ENCODE measurements around the gene SEC23IP. TPM values are rescaled to one million over a fixed set of nuclear protein-coding genes. Genes with fewer than 3 reads are reported as not detected.

The SEC23IP gene
- polyA plus RNA-seq, 3 donors from 2014 or later: 41.2 to 57.3 (median 47.2) TPM

GRCh38 chr10:119931871-119932270, 39.3 kb downstream of the SEC23IP start:
- H3K4me1 Mint-ChIP-seq: peaks cover 3 to 5% of the 10 kb centered on the region in 2 donors
- H3K27ac Mint-ChIP-seq: peak overlapping the region in 2 of 6 donors; percentile 26 to 30

GRCh38 chr10:119932631-119933030, 40.1 kb downstream of the SEC23IP start:
- Mint-ChIP-seq H3K4me1 (peaks cover 3 to 5% of the 10 kb centered on the region in 2 donors), H3K27ac (peak overlapping the region in 1 of 6 donors; percentile 69), H3K27me3 (ENCODE audit: low read depth in 3 of 3) (no peaks in the 10 kb centered on the region), H3K36me3 (peaks cover 23 to 59% (median 32%) of the 10 kb centered on the region in 3 donors), H3K9me3 (no peaks in the 10 kb centered on the region), H3K4me3 (no peak overlapping the region)
- DNase-seq: no peak

More at GRCh38 chr10:119931871-119932270, 39.3 kb downstream of the SEC23IP start:
- Mint-ChIP-seq H3K4me3 (no peak overlapping the region), H3K36me3 (peaks cover 26 to 58% (median 36%) of the 10 kb centered on the region in 3 donors), H3K9me3 (no peaks in the 10 kb centered on the region), H3K27me3 (ENCODE audit: low read depth in 3 of 3) (no peaks in the 10 kb centered on the region)
- DNase-seq: no peak

- Mint-ChIP-seq H3K27ac (peak overlapping the region in 1 of 6 donors; percentile 43), H3K27me3 (ENCODE audit: low read depth in 3 of 3) (no peaks in the 10 kb centered on the region), H3K4me1 (peaks cover 3 to 5% of the 10 kb centered on the region in 2 donors)
Measured at GRCh38 chr10:119933179-119933578, 40.6 kb downstream of the SEC23IP start.

GRCh38 chr10:119940487-119940886, 48.0 kb downstream of the SEC23IP start:
- H3K4me3 Mint-ChIP-seq: no peak overlapping the region
- no peaks in the 10 kb centered on the region for H3K4me1 Mint-ChIP-seq
- H3K36me3 Mint-ChIP-seq: peaks cover 31 to 51% (median 41%) of the 10 kb centered on the region in 3 donors
- no peak overlapping the region for H3K27ac Mint-ChIP-seq
- no peaks in the 10 kb centered on the region for H3K9me3 Mint-ChIP-seq
- no peaks in the 10 kb centered on the region for H3K27me3 Mint-ChIP-seq (ENCODE audit: low read depth in 3 of 3)
- DNase-seq: no peak

More at GRCh38 chr10:119933179-119933578, 40.6 kb downstream of the SEC23IP start:
- Mint-ChIP-seq H3K4me3 (no peak overlapping the region), H3K9me3 (no peaks in the 10 kb centered on the region), H3K36me3 (peaks cover 26 to 61% (median 35%) of the 10 kb centered on the region in 3 donors)
- DNase-seq: no peak

GRCh38 chr10:119942973-119943372, 50.4 kb downstream of the SEC23IP start:
- peaks cover 0 to 4% (median 0%) of the 10 kb centered on the region in 3 donors for H3K27me3 Mint-ChIP-seq (ENCODE audit: low read depth in 3 of 3)
- no peak for DNase-seq
- no peak overlapping the region for H3K4me3 Mint-ChIP-seq
- no peaks in the 10 kb centered on the region for H3K9me3 Mint-ChIP-seq
- H3K4me1 Mint-ChIP-seq: no peaks in the 10 kb centered on the region
- H3K27ac Mint-ChIP-seq: no peak overlapping the region
- H3K36me3 Mint-ChIP-seq: peaks cover 27 to 38% (median 28%) of the 10 kb centered on the region in 3 donors

- DNase-seq: no peak
- H3K27ac Mint-ChIP-seq: no peak overlapping the region
- H3K4me3 Mint-ChIP-seq: no peak overlapping the region
- peaks cover 16 to 22% (median 17%) of the 10 kb centered on the region in 3 donors for H3K36me3 Mint-ChIP-seq
- no peaks in the 10 kb centered on the region for H3K9me3 Mint-ChIP-seq
- peaks cover 0 to 4% (median 0%) of the 10 kb centered on the region in 3 donors for H3K27me3 Mint-ChIP-seq (ENCODE audit: low read depth in 3 of 3)
- no peaks in the 10 kb centered on the region for H3K4me1 Mint-ChIP-seq
Measured at GRCh38 chr10:119945805-119946204, 53.3 kb downstream of the SEC23IP start.

GRCh38 chr10:119947300-119947699, 54.8 kb downstream of the SEC23IP start:
- Mint-ChIP-seq H3K4me1 (no peaks in the 10 kb centered on the region), H3K36me3 (peaks cover 5 to 18% (median 10%) of the 10 kb centered on the region in 3 donors), H3K9me3 (no peaks in the 10 kb centered on the region), H3K27me3 (ENCODE audit: low read depth in 3 of 3) (peaks cover 0 to 4% (median 0%) of the 10 kb centered on the region in 3 donors), H3K27ac (no peak overlapping the region), H3K4me3 (no peak overlapping the region)
- DNase-seq: no peak

GRCh38 chr10:119957451-119957850, 64.9 kb downstream of the SEC23IP start:
- Mint-ChIP-seq H3K9me3 (no peaks in the 10 kb centered on the region), H3K4me3 (no peak overlapping the region), H3K36me3 (peaks cover 0 to 4% (median 0%) of the 10 kb centered on the region in 3 donors), H3K27ac (no peak overlapping the region), H3K27me3 (ENCODE audit: low read depth in 3 of 3) (peaks cover 0 to 7% (median 7%) of the 10 kb centered on the region in 3 donors), H3K4me1 (no peaks in the 10 kb centered on the region)
- no peak for DNase-seq

GRCh38 chr10:119962837-119963236, 70.3 kb downstream of the SEC23IP start:
- Mint-ChIP-seq H3K9me3 (peaks cover 10 to 16% (median 13%) of the 10 kb centered on the region in 6 donors), H3K36me3 (peaks cover 0 to 5% (median 0%) of the 10 kb centered on the region in 3 donors), H3K27me3 (ENCODE audit: low read depth in 3 of 3) (peaks cover 6 to 18% (median 9%) of the 10 kb centered on the region in 3 donors), H3K4me3 (no peak overlapping the region), H3K4me1 (no peaks in the 10 kb centered on the region), H3K27ac (no peak overlapping the region)
- DNase-seq: no peak

GRCh38 chr10:119967066-119967465, 74.5 kb downstream of the SEC23IP start:
- Mint-ChIP-seq H3K36me3 (peaks cover 0 to 5% (median 0%) of the 10 kb centered on the region in 3 donors), H3K27ac (no peak overlapping the region)
- no peak for DNase-seq

GRCh38 chr10:119969609-119970008, 77.1 kb downstream of the SEC23IP start:
- Mint-ChIP-seq H3K27me3 (ENCODE audit: low read depth in 3 of 3) (peaks cover 2 to 8% (median 4%) of the 10 kb centered on the region in 3 donors), H3K9me3 (peaks cover 10 to 20% (median 14%) of the 10 kb centered on the region in 6 donors), H3K36me3 (peaks cover 0 to 5% (median 0%) of the 10 kb centered on the region in 3 donors), H3K27ac (no peak overlapping the region), H3K4me1 (no peaks in the 10 kb centered on the region), H3K4me3 (no peak overlapping the region)
- DNase-seq: no peak

More at GRCh38 chr10:119967066-119967465, 74.5 kb downstream of the SEC23IP start:
- Mint-ChIP-seq H3K4me1 (no peaks in the 10 kb centered on the region), H3K27me3 (ENCODE audit: low read depth in 3 of 3) (peaks cover 5 to 15% (median 9%) of the 10 kb centered on the region in 3 donors), H3K4me3 (no peak overlapping the region), H3K9me3 (peaks cover 10 to 20% (median 13%) of the 10 kb centered on the region in 6 donors)

- peaks cover 10 to 20% (median 14%) of the 10 kb centered on the region in 6 donors for H3K9me3 Mint-ChIP-seq
- H3K4me1 Mint-ChIP-seq: no peaks in the 10 kb centered on the region
- H3K27ac Mint-ChIP-seq: no peak overlapping the region
- no peak for DNase-seq
- peaks cover 4 to 5% (median 4%) of the 10 kb centered on the region in 3 donors for H3K27me3 Mint-ChIP-seq (ENCODE audit: low read depth in 3 of 3)
- peaks cover 0 to 5% (median 0%) of the 10 kb centered on the region in 3 donors for H3K36me3 Mint-ChIP-seq
- no peak overlapping the region for H3K4me3 Mint-ChIP-seq
Measured at GRCh38 chr10:119970107-119970506, 77.6 kb downstream of the SEC23IP start.

GRCh38 chr10:119970963-119971362, 78.4 kb downstream of the SEC23IP start:
- Mint-ChIP-seq H3K27me3 (ENCODE audit: low read depth in 3 of 3) (peaks cover 4 to 5% (median 4%) of the 10 kb centered on the region in 3 donors), H3K36me3 (peaks cover 0 to 5% (median 0%) of the 10 kb centered on the region in 3 donors), H3K27ac (no peak overlapping the region), H3K4me1 (no peaks in the 10 kb centered on the region), H3K4me3 (no peak overlapping the region), H3K9me3 (peaks cover 10 to 20% (median 14%) of the 10 kb centered on the region in 6 donors)
- DNase-seq: no peak

- Mint-ChIP-seq H3K9me3 (peaks cover 0 to 2% (median 0%) of the 10 kb centered on the region in 6 donors), H3K27ac (no peak overlapping the region), H3K36me3 (no peaks in the 10 kb centered on the region), H3K4me3 (no peak overlapping the region), H3K27me3 (ENCODE audit: low read depth in 3 of 3) (peaks cover 2 to 7% (median 6%) of the 10 kb centered on the region in 3 donors), H3K4me1 (no peaks in the 10 kb centered on the region)
- DNase-seq: no peak
Measured at GRCh38 chr10:119973281-119973680, 80.8 kb downstream of the SEC23IP start.
